Measurements from ENCODE around the gene MAPRE2. TPM values are rescaled to one million over a fixed set of nuclear protein-coding genes. Genes with fewer than 3 reads are reported as not detected.

The MAPRE2 gene
- 10.3 and 14.8 TPM in 2 replicates for total RNA-seq (2014; rRNA removed; shearing (Covaris generic))
- polyA plus RNA-seq (2015; cell fraction: cytosol; rRNA removed), result 10.7 and 12.6 TPM in 2 replicates
- polyA plus RNA-seq (2015; cell fraction: nucleus; rRNA removed), result 18.4 and 18.7 TPM in 2 replicates

DNA sequence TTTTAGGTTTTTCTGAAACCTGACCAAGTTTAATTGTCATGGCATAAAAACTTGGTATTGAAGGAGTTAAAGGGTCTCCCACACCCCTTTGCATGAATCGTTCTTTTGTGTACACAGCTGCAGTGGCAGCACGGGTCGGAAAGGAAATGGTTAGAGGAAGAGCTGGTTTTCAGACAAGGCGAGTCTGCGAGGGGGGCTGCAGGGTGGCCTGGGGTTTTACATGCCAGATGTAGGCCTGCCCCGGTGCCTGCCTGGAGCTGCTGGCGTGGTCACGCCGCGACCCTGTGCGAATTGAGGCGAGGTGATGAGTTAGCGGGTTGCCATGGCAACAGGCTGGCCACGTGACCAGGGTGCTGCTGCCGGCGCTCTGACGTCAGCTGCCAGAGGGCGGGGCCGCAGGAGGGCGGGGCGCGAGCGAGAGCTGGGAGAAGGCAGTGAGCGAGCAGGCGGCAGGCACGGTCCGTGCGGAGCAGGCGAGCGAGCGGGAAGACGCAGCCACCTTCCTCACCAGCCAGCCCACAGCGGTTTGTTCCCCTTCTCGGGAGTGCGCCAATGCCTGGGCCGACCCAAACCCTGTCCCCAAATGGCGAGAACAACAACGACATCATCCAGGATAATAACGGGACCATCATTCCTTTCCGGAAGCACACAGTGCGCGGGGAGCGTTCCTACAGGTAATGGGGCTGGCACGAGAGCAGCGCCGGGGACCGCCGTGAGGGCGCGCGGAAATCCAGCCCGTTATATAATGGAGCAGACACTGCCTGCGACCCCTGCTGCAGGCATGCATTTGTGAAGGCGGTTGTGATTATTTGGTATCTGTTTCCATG, at the start of gene MAPRE2:
Gene MAPRE2, plus strand, starts transcription at position 426 of the 827 bp plus-strand sequence. Its CDS starts 127 bp downstream, at position 553.
- peak; percentile 96 for DNase-seq (ENCODE audit: low read depth)

DNA sequence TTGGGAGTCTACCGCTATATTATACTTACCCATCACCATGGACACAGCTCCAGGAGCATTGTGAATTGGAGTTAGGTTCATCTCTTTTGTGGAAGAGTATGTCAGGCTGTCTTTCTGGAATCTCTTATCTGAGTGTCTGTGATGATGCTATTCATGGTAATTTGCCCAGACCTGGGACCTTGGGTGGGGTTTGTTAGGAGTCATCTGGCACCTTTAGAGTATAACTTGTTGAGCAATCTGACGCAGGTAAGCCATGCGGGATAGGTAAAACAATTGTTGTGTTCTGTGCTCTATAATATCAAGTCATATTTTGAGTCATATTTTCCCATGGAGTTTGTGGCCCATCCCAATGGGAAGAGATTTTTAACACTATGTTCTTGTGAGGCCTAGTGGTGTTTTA, 49.7 kb upstream of the MAPRE2 start:
- DNase-seq (ENCODE audit: low read depth), result no peak

DNA sequence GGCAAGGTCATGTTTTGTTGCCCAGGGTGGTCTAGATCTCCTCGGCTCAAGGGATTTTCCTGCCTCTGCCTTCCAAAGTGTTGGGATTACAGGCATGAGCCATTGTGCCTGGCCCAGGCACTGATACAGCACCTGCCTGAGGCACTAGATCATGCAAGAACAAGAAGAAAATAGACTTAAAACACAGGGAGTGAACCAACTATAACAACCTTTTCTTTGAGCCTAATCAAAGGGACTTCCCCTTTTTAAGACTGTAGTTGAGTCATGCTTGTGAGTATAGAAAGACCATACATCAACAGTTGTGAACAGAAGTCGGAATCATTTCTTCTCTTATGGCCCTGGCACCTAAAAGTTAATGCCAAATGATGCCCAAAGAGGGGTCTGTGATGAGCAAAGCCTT, 47.9 kb upstream of the MAPRE2 start:
- DNase-seq (ENCODE audit: low read depth), result no peak

DNA sequence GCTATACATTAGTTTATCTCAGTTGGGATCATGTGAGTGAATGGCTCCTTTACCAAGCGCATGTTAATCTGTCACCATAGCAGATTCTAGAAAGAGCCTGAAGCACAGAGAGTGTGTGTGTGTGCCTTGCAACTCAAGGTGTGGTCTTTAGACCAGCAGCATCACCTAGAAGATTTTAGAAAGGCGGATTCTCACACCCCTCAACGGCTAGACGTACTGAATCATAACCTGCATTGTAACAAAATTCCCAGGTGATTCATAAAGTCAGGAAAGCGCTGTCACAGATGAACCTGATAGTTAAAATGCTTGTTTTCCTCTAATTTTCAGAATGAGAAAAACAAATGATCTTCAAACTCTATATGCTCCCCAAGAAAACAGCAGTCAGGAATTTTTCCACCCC, 45.5 kb upstream of the MAPRE2 start:
- no peak for DNase-seq (ENCODE audit: low read depth)

DNA sequence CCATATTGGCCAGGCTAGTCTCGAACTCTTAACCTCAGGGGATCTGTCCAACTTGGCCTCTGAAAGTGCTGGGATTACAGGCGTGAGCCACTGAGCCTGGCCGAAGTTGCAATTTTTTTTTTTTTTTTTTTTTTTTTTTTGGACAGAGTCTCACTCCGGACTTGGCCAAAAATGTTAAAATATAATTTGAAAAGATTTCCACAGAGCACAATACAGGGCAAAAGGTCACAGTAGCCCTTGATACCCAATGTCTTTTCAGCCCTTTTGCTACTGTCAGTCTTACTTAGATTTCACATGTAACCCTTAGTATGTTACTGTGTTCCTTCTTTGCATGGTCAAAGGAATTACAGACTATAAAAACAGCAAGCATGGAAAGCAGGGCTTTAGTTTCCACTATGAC, 42.6 kb upstream of the MAPRE2 start:
- no peak for DNase-seq (ENCODE audit: low read depth)

DNA sequence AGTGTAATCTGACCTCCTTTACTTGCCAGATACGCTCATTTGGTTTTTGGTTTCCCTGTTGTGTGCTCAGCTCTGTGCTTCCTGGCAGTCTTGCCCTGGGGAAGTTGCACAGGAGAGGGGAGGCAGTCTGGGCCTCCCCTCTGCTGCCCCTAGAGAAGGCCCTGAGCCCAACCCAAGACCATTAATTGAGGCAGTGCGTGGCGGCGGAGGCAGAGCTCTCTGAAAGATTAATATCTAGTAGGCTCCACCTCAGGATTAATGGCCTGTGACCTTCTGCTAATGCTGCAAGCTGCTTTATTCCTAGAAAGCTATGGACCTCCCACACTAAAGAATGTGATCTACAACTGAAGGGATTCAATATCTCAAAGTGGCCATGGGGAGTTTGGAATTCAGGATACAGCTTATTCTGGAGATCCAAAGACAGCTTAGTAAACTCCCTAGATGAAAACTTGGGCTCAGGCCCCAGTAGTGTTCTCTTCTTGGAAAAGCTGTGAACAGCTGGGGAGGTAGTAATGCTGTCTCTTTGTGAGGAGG, 41.4 kb upstream of the MAPRE2 start:
- DNase-seq (ENCODE audit: low read depth), result no peak

DNA sequence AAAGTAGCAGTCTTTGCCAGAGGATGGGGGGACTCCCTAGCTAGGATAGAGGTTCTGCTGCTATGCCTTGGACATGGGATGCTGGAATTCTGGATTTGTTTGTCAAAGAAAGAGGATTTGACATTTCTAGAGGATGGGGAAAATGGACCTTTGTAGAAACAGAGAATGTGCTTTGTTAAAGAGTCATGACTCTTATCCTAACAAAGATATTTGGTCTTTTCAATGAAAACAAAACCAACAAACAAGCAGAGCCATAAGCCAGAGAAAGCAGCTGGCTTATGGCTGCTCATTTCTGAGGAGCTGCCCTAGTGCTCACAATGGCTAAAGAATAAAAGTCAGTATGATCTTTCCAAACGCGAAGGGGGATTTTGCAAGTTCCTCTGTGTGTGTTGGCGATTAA, 40.8 kb upstream of the MAPRE2 start:
- DNase-seq (ENCODE audit: low read depth), result no peak

DNA sequence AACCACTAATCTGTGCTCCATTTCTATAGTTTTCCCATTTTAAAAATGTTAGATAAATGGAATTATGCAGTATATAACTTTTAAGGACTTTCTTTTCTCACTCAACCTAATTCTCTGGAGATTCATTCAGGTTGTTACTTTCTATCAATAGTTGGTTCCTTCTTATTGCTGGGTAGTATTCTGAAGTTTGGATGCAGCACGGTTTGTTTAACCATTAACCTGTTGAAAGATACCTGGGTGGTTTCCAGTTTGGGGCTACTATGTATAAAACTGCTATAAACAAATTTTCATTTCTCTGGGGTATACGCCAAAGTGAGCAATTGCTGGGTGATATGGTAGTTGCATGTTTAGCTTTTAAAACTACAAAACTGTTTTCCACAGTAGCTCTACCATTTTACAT, 39.1 kb upstream of the MAPRE2 start:
- no peak for DNase-seq (ENCODE audit: low read depth)

DNA sequence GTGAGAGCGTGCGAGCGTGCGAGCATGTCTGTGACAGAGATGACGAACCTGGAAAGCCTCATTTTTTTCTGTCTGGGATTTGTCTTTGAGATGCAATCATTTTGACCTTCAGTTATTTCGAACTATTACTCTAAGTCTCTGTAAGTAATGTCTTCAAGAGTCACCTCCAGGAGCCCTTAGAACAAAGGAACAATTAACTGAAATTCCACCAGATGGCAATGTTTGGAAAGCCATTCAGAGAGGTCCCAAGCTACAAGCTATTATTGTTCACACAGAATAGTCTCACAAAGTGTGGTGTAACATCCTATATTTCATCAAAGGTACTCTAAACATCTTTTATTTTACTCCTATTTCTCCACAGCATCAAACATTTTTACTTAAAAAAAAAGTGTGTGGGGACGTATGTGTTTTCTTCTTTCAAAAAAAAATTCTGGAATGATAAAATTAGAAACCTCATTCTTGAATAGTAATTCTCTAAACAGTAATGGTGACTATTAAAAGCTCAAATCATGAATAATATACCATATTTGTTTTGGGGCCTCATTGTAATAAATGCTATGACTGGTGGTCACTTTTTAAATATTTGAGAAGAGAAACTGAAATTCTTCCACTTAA, 35.1 kb upstream of the MAPRE2 start:
- peak; percentile 62 for DNase-seq (ENCODE audit: low read depth)

DNA sequence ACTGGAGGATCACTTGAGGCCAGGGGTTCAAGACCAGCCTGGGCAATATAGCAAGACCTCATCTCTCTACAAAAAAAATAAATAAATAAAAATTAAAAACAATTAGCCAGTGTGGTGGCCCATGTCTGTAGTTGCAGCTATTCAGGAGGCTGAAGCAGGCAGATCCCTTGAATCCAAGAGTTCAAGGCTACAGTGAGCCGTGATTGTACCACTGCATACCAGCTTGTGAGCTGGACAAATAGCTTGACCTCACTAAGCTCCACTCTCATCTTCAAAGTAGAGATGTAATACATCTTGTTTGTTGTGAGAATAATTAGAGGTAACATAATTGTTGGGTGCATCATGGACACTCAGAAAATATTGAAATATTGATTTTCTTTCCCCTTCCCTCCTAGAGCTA, 31.1 kb upstream of the MAPRE2 start:
- DNase-seq (ENCODE audit: low read depth), result no peak

DNA sequence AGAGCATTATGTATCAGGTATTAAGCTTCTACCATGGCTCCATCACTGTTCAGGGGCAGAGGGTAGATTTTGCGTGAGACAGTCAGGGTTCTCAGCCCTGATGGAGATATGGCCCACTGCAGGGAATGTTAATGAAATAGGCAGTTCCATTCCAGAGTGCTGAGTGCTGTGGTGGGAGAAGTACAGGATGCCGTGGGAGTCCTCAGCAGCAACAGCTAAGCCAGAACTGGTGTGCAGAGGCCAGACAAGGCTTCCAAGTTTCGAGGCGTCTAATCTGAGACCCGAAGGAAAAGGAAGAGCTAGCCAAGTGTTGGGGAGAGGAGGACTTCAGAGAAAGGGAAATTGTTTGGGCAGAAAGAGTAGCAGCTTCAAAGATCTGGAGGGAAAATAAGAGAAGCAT, 30.2 kb upstream of the MAPRE2 start:
- DNase-seq (ENCODE audit: low read depth), result no peak

DNA sequence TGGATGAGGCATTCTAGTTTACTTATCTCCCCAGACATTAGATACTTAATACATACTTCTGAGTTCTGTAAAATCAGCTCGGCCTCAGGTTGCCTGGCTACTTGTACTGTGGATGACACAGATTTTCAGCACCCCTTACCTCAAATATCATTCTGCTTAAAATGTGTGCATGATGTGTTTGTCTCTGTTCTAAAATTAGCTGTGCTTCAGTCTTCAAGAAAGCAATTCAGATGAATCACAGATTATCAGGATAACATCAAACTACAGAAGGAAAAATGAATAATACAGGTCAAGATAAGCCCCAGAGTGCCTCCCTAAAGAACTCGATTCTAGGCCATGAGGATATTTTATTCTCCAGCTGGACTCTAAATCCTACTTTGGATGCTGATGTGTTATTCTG, 21.3 kb upstream of the MAPRE2 start:
- DNase-seq (ENCODE audit: low read depth), result no peak

DNA sequence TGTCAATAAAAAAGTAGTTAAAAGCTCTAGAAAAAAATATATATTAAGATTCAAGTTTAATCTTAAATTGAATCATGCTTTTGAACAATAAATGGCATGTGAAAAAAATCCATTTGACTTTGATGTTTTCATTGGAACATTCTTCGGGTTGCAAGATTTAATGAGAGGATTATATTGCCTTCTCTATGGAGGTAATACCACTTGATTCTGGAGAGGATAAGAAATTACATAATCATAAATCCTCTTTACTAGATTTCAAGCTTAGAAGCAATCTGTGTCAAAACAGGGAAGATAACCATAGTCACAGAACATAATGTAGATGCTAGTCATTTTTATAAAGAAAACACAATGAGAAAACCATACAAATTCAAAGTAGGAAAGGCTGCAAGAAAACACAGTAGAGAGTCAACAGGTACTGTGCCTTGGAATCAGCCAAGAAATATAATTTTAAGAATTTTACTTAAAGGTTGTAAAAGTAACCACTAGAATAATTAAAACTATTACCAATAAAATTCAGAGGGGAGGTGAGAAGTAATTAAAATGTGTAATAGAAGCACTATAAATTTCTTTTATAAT, 18.7 kb upstream of the MAPRE2 start:
- DNase-seq (ENCODE audit: low read depth), result no peak

DNA sequence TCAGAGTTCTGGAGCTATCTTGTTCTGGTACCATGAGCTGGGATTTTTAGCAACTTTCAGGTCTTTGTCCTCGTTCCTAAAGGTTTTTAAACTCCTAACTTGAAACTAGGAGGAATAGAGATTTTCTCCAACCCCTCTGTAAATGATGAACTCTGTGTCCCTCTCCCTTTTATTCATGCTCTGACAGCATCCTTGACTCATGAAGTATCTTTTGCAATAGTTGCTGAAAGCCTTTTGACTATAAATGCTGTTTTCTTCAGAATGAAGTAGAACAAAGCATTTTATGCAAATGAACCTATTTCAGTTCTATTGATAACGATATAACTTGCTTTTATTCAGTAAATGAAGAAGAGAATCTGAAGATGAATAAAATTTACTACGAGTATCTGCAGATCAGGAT, 17.0 kb upstream of the MAPRE2 start:
- no peak for DNase-seq (ENCODE audit: low read depth)

DNA sequence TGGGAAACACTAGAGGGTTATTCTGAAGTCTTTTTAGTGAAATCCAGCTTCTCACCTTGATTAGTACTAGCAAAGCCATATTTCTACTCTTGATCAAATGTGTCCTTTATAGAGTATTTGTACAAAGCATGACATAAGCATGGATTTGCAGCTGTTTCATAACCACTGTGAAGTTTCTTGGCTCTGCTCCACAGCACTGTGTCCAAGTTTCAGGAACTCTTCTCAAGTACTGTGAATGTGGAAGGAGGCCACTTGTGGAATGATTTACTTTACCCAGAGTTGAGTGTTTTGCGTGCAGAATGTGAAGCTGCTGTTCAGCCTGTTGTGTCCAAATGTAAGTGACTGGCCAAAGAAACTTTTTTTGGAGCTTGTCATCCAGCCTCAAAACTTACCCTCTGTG, 16.2 kb upstream of the MAPRE2 start:
- DNase-seq (ENCODE audit: low read depth), result no peak

DNA sequence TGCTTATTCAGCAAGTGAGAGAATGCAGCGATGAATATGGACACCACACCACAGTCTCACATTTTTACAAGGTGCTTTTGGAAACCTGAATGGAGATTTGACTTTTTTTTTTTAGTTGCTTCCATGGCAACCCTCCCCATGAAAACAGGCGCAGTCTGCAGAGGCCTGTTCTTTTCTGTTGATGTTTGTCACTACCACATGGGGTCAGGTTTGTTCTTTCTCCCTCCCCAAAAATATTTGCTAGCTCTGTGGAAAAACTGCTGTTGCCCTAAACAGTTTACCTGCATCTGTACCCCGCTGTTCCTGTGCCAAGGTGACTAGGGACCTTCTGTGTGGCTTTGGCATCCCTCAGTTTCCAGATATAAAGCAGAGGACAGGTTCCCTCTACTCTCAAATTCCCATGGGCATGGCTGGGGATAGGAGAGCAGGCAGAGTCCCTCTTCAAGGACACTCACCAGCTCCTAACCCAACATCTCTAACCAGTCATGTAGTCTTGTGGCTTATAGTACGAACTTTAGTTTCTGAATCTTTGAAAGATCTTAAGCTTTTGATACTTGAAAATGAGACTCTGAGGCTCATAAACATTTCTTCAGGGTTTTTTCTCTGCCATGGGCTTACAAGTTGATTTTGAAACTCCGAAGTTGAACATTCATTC, 14.7 kb upstream of the MAPRE2 start:
- no peak for DNase-seq (ENCODE audit: low read depth)

DNA sequence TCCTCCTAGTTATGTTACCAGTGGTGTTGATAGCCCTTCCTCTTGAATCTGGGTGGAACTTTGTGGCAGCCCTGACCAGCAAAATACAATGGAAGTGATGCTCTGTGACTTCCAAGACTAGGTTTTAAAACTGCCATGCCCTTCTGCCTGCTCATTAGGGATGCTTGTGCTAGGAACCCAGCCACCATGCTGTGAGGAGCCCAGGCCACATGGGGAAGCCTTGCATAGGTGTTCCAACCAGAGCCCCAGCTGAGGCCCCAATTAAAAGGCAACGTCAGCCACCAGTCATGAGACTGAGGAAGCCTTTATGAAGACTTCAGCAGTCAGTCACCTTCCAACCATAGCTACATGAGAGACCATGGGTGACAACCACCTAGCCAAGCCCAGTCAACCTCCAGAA, 14.0 kb upstream of the MAPRE2 start:
- DNase-seq (ENCODE audit: low read depth), result no peak

DNA sequence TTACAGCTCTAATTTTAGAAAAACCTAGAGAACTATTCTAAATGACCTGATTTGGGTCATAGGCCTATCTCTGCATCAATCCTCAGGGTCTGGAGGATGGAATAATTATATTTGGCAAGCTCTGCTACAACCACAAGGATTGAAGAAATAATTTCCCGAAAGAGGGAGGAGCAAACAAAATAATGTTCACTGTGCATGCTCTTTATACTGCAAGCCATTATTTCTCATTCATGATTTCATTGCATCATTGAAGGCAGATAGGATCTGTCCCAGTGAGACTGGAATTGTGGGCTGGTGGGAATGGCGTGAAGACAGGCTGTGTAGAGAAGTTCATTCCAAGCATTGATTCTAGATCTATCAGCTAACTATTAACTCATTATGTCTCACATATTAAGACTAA, 12.7 kb upstream of the MAPRE2 start:
- no peak for DNase-seq (ENCODE audit: low read depth)

DNA sequence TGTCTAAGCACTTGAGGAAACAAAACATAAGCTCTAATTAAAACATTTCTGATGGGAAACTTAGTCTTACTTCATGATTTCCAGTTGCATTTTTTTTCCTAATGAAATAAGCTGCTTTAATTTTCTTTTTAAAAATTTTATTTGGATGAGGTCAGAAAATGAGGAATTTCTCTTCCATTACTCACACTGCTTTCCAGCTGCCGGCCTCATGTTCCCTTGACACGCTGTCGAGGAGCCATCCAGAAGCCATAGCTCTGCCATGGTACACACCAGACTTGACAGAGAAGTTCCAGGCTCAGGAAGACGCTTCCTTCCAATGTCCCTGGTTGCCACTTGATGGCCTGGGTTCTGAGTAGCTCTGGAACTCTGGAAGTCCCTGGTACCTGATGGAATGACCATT, 12.1 kb upstream of the MAPRE2 start:
- DNase-seq (ENCODE audit: low read depth), result peak; percentile 15

DNA sequence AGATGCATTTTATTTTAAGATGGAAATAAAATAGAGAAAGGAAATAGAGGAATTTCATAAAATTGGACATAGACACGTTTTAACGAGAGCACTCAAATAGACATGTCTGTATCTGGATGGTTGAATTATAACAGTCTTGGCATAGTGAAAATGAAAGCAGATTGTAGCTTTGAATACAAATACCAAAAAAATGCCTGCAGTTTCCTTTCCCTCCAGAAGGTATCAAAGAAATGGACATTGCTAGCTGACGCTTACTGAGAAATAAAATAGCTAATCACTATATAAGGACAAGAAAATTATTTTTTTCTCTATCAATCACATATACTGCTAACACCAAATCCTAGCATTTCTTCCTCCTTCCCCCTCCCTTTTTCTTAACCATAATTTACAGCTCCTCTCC, 11.4 kb upstream of the MAPRE2 start:
- DNase-seq (ENCODE audit: low read depth), result no peak

DNA sequence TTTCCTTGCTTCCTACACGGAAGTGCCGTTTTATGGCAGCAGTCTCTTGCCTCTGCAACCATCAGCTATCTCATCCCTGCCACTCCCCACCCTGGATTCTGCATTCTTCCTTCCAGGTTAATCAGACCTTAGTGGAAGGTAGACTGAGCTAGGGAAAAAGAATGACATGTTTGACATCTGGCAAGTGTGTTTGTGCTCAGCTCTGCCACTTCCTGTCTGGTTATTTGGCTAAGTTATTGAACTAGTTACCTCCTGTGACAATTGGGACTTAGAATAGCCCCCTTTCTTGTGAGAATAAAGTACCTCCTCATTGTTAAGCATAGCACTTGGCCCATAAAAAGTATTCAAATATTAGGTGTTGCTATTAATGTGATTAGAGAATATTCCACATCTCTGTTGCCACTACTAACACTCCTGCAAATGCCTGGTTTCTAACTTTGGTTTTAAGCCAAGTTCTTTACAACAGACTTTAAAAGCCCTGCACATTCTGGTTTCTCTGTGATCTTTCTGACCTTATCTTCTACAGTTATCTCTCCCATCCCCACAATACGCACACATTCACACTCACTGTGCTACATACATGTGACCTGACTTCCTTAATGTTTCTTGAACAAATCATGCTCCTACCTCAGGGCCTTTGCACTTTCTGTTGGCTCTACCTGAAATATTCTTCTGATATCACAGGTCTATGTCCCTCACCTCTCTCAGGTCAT, 10.8 kb upstream of the MAPRE2 start:
- no peak for DNase-seq (ENCODE audit: low read depth)
